SK-N-SH treated with all-trans-retinoic acid at 6 μM for 48 hours (cell line): ENCODE results near the gene GREB1L.

Source experiments
- ATAC-seq: fragments of 200-7000 bp; cut with Tn5 transposase; 3 replicates; pipeline ENCODE4 v1.9.1; 2020; ENCODE audit warnings: mild to moderate bottlenecking, moderate library complexity
- ARNTL ChIP-seq: fragments of 450-650 bp; formaldehyde crosslinking; IDR thresholded peaks from 2 replicates; pipeline ENCODE4 v1.5.0; 2020; ENCODE audit warnings: low read depth, mild to moderate bottlenecking, moderate library complexity, borderline replicate concordance
- BACH2 ChIP-seq: fragments of 250-450 bp; sonication (Bioruptor Pico); IDR thresholded peaks from 2 replicates; pipeline ENCODE4 v1.9.0; 2021; ENCODE audit warnings: mild to moderate bottlenecking, borderline replicate concordance
- CSDC2 ChIP-seq: fragments of 250-450 bp; sonication (Bioruptor Pico); IDR thresholded peaks from 2 replicates; pipeline ENCODE4 v1.5.0; 2020; ENCODE audit warnings: mild to moderate bottlenecking, moderate library complexity
- ESRRG ChIP-seq: fragments of 250-450 bp; sonication (Bioruptor Pico); IDR thresholded peaks from 2 replicates; pipeline ENCODE4 v1.6.1; 2021; ENCODE audit warnings: mild to moderate bottlenecking
- GLIS3 ChIP-seq: fragments of 250-450 bp; sonication (Bioruptor Pico); IDR thresholded peaks from 2 replicates; pipeline ENCODE4 v1.5.0; 2020; ENCODE audit warnings: mild to moderate bottlenecking, moderate library complexity
- ISL1 ChIP-seq: fragments of 250-450 bp; sonication (Bioruptor Pico); IDR thresholded peaks from 2 replicates; pipeline ENCODE4 v2.1.2; 2022; ENCODE audit warnings: mild to moderate bottlenecking, moderate library complexity
- OSR1 ChIP-seq: fragments of 250-450 bp; sonication (Bioruptor Pico); IDR thresholded peaks from 2 replicates; pipeline ENCODE4 v1.8.0; 2022; ENCODE audit warnings: moderate library complexity, mild to moderate bottlenecking, inconsistent platforms
- PPARA ChIP-seq: fragments of 250-450 bp; sonication (Bioruptor Pico); IDR thresholded peaks from 2 replicates; pipeline ENCODE4 v1.5.0; 2020; ENCODE audit warnings: mild to moderate bottlenecking, borderline replicate concordance
- RARB ChIP-seq: fragments of 250-450 bp; sonication (Bioruptor Pico); IDR thresholded peaks from 2 replicates; pipeline ENCODE4 v1.8.0; 2021; ENCODE audit warnings: mild to moderate bottlenecking, moderate library complexity
- SNAI2 ChIP-seq: fragments of 250-450 bp; sonication (Bioruptor Pico); IDR thresholded peaks from 2 replicates; pipeline ENCODE4 v1.5.0; 2020; ENCODE audit warnings: mild to moderate bottlenecking, moderate library complexity
- TOX ChIP-seq: fragments of 250-450 bp; sonication (Bioruptor Pico); IDR thresholded peaks from 2 replicates; pipeline ENCODE4 v1.8.0; 2021; ENCODE audit warnings: mild to moderate bottlenecking, moderate library complexity, borderline replicate concordance
- ZC3H10 ChIP-seq: fragments of 250-450 bp; sonication (Bioruptor Pico); IDR thresholded peaks from 2 replicates; pipeline ENCODE4 v1.5.1; 2021; ENCODE audit warnings: mild to moderate bottlenecking, moderate library complexity
- ZFP3 ChIP-seq: fragments of 250-450 bp; sonication (Bioruptor Pico); IDR thresholded peaks from 2 replicates; pipeline ENCODE4 v1.5.0; 2020; ENCODE audit warnings: mild to moderate bottlenecking, moderate library complexity
- ZFP30 ChIP-seq: fragments of 450-650 bp; formaldehyde crosslinking; IDR thresholded peaks from 2 replicates; pipeline ENCODE4 v1.5.0; 2022; ENCODE audit warnings: mild to moderate bottlenecking, moderate library complexity
- ZNF565 ChIP-seq: fragments of 450-650 bp; formaldehyde crosslinking; conservative IDR thresholded peaks from 2 replicates; pipeline ENCODE4 v1.5.0; 2020; ENCODE audit warnings: low read depth, mild to moderate bottlenecking, moderate library complexity
- ZNF70 ChIP-seq: fragments of 450-650 bp; formaldehyde crosslinking; IDR thresholded peaks from 2 replicates; pipeline ENCODE4 v1.5.0; 2020; ENCODE audit warnings: mild to moderate bottlenecking, moderate library complexity
- ZNF8 ChIP-seq: fragments of 450-650 bp; formaldehyde crosslinking; IDR thresholded peaks from 2 replicates; pipeline ENCODE4 v1.5.0; 2020; ENCODE audit warnings: mild to moderate bottlenecking, moderate library complexity
- TF ChIP-seq, protein P1 (sequence below): fragments of 250-450 bp; sonication (Bioruptor Pico); IDR thresholded peaks from 2 replicates; pipeline ENCODE4 v1.8.0; 2021; ENCODE audit warnings: low read depth, mild to moderate bottlenecking, moderate library complexity, borderline replicate concordance
- TF ChIP-seq, protein P2 (sequence below): fragments of 250-450 bp; sonication (Bioruptor Pico); IDR thresholded peaks from 2 replicates; pipeline ENCODE4 v1.5.1; 2020; ENCODE audit warnings: low read depth, mild to moderate bottlenecking, moderate library complexity
- TF ChIP-seq, protein P3 (sequence below): fragments of 250-450 bp; sonication (Bioruptor Pico); IDR thresholded peaks from 2 replicates; pipeline ENCODE4 v1.8.0; 2020; ENCODE audit warnings: mild to moderate bottlenecking, moderate library complexity, borderline replicate concordance
- TF ChIP-seq, protein P4 (sequence below): fragments of 250-450 bp; sonication (Bioruptor Pico); IDR thresholded peaks from 2 replicates; pipeline ENCODE4 v1.5.1; 2021; ENCODE audit warnings: mild to moderate bottlenecking, moderate library complexity

GREB1L gene

DNA sequence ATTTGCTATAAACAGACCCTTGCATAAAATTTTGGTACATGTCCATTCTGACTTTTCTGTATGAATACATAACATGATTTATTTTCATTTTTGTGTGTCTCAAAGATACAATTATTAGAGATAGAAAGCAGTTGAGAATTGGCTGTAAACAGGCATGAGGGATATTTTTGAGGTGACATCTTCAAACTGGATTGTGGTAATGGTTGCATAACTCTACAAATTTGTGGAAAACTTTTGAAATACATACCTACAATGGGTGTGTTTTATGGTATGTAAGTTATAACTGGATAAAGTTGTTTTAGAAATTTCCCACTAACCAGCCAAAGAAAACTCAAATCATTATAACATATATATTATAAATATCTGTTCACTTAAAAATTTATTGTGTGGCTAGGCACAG is 39.6 kb downstream of the GREB1L start:
- TF ChIP-seq, protein P1, sequence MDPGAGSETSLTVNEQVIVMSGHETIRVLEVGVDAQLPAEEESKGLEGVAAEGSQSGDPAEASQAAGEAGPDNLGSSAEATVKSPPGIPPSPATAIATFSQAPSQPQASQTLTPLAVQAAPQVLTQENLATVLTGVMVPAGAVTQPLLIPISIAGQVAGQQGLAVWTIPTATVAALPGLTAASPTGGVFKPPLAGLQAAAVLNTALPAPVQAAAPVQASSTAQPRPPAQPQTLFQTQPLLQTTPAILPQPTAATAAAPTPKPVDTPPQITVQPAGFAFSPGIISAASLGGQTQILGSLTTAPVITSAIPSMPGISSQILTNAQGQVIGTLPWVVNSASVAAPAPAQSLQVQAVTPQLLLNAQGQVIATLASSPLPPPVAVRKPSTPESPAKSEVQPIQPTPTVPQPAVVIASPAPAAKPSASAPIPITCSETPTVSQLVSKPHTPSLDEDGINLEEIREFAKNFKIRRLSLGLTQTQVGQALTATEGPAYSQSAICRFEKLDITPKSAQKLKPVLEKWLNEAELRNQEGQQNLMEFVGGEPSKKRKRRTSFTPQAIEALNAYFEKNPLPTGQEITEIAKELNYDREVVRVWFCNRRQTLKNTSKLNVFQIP (CRISPR knock-in tag) = no peak
- TF ChIP-seq ESRRG (CRISPR knock-in tag) (no peak), ZFP30 (CRISPR knock-in tag) (no peak), TOX (no peak), BACH2 (no peak), GLIS3 (no peak), ZFP3 (CRISPR knock-in tag) (no peak), RARB (CRISPR knock-in tag) (no peak), PPARA (no peak), ZNF8 (CRISPR knock-in tag) (no peak)
- TF ChIP-seq, protein P2, sequence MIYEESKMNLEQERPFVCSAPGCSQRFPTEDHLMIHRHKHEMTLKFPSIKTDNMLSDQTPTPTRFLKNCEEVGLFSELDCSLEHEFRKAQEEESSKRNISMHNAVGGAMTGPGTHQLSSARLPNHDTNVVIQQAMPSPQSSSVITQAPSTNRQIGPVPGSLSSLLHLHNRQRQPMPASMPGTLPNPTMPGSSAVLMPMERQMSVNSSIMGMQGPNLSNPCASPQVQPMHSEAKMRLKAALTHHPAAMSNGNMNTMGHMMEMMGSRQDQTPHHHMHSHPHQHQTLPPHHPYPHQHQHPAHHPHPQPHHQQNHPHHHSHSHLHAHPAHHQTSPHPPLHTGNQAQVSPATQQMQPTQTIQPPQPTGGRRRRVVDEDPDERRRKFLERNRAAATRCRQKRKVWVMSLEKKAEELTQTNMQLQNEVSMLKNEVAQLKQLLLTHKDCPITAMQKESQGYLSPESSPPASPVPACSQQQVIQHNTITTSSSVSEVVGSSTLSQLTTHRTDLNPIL (CRISPR knock-in tag) = no peak
- no peak for ATAC-seq

DNA sequence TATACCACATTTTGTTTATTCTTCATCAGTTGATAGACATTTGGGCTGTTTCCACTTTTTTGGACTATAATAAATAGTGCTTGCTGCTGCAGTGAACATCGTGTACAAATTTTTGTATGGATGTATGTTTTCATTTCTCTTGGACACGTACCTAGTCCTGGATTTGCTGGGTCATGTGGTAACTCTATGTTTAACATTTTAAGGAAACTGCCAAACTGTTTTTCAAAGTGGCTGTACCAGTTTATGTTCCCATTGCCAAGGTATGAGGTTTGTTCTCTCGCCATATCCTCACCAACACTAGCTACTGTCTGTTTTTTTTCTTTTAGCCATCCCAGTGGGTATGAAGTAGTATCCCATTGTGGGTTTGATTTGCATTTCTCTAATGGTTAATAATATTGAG is 42.5 kb downstream of the GREB1L start:
- TF ChIP-seq RARB (CRISPR knock-in tag) (no peak), PPARA (no peak), BACH2 (no peak), OSR1 (CRISPR knock-in tag) (no peak), ZFP3 (CRISPR knock-in tag) (no peak), ZC3H10 (CRISPR knock-in tag) (no peak)
- ATAC-seq = no peak

DNA sequence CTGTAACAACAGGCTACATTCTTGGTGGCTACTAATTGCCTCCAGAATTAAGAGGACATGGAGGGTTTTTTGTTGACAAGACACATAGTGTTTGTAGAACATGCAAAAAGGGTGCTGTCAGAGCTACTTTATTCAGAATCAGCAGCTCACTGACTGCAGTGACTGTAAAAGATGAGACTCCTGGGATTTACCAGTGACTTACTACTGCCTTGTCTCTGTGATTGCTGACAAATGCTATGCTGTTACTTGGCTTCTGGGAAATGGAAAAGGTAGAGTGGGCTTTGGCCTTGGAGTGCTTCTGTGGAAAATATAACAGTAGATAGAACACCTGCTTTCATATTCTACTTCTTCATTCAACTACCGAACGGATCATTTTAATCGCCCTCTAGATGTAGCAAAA is 47.8 kb downstream of the GREB1L start:
- no peak for TF ChIP-seq ESRRG (CRISPR knock-in tag)
- TF ChIP-seq ZFP3 (CRISPR knock-in tag) = no peak
- no peak for TF ChIP-seq ARNTL (CRISPR knock-in tag)
- no peak for TF ChIP-seq ISL1 (CRISPR knock-in tag)
- TF ChIP-seq PPARA = no peak
- TF ChIP-seq, protein P3, sequence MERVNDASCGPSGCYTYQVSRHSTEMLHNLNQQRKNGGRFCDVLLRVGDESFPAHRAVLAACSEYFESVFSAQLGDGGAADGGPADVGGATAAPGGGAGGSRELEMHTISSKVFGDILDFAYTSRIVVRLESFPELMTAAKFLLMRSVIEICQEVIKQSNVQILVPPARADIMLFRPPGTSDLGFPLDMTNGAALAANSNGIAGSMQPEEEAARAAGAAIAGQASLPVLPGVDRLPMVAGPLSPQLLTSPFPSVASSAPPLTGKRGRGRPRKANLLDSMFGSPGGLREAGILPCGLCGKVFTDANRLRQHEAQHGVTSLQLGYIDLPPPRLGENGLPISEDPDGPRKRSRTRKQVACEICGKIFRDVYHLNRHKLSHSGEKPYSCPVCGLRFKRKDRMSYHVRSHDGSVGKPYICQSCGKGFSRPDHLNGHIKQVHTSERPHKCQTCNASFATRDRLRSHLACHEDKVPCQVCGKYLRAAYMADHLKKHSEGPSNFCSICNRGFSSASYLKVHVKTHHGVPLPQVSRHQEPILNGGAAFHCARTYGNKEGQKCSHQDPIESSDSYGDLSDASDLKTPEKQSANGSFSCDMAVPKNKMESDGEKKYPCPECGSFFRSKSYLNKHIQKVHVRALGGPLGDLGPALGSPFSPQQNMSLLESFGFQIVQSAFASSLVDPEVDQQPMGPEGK (CRISPR knock-in tag) = no peak
- TF ChIP-seq ZFP30 (CRISPR knock-in tag) = no peak
- TF ChIP-seq TOX = no peak
- TF ChIP-seq ZNF565 (CRISPR knock-in tag) = no peak
- TF ChIP-seq, protein P4, sequence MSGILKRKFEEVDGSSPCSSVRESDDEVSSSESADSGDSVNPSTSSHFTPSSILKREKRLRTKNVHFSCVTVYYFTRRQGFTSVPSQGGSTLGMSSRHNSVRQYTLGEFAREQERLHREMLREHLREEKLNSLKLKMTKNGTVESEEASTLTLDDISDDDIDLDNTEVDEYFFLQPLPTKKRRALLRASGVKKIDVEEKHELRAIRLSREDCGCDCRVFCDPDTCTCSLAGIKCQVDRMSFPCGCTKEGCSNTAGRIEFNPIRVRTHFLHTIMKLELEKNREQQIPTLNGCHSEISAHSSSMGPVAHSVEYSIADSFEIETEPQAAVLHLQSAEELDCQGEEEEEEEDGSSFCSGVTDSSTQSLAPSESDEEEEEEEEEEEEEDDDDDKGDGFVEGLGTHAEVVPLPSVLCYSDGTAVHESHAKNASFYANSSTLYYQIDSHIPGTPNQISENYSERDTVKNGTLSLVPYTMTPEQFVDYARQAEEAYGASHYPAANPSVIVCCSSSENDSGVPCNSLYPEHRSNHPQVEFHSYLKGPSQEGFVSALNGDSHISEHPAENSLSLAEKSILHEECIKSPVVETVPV (CRISPR knock-in tag) = no peak
- no peak for TF ChIP-seq ZNF70
- no peak for TF ChIP-seq ZC3H10 (CRISPR knock-in tag)
- TF ChIP-seq SNAI2 (CRISPR knock-in tag) = no peak
- no peak for ATAC-seq

DNA sequence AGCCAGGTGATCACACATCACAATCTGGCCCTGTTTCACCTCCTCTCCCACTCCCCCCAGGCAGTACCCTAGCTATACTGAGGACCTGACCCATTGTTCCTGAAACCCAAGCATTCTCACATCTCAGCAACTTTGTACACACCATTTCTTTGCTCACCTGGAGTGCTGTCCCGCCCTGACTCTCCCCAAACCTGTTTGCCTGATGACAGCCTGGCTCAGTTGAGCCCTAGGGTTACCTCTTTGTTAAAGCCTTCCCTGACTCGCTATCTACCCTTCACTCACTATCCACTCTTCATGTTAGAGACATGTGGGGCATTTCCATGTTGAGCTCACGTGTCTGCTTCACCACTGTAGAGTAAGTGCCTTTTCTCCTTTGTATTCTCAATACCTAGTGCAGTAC is 49.1 kb downstream of the GREB1L start:
- no peak for ATAC-seq
- TF ChIP-seq BACH2 (no peak), CSDC2 (CRISPR knock-in tag) (no peak), SNAI2 (CRISPR knock-in tag) (no peak), PPARA (no peak)
- TF ChIP-seq, protein P3 (CRISPR knock-in tag) = no peak
- TF ChIP-seq, protein P2 (CRISPR knock-in tag) = no peak
- TF ChIP-seq, protein P1 (CRISPR knock-in tag) = no peak
